CD14-positive monocyte (primary cell): Measurements from ENCODE around the gene ZNF697. TPM values are rescaled to one million over a fixed set of nuclear protein-coding genes. Genes with fewer than 3 reads are reported as not detected.

ENCODE experiments used
- DNase-seq, 3 donors: peaks; one replicate each; pipeline ENCODE4 v3.0.0-alpha.2; 2011 to 2022
- H2AFZ ChIP-seq: 2 replicates; pipeline ENCODE4 v1.6.0; 2012; ENCODE audit warnings: mild to moderate bottlenecking, low read depth, low read length, inconsistent platforms; ENCODE audit not compliant: insufficient read depth, poor library complexity, severe bottlenecking
- H3K27ac ChIP-seq, 2 donors: 1 replicate in 1 of 2; 2 replicates in 1 of 2; pipeline ENCODE4 v1.5.1; 2012 to 2013; ENCODE audit warnings: low read length in 2 of 2, control low read depth in 1 of 2, inconsistent platforms in 1 of 2, low read depth in 1 of 2, mild to moderate bottlenecking in 1 of 2
- H3K27me3 ChIP-seq, 2 donors: one replicate each; pipeline versions ENCODE4 v1.6.0 to v1.6.1; 2011 to 2013; ENCODE audit warnings: low read length in 2 of 2; ENCODE audit not compliant: control insufficient read depth in 2 of 2, insufficient read depth in 2 of 2
- H3K36me3 ChIP-seq, 2 donors: replicated peaks in 1 of 2; 1 replicate in 1 of 2; 2 replicates in 1 of 2; pipeline versions ENCODE4 v1.5.1 to v1.6.1; 2012 to 2013; ENCODE audit warnings: low read length in 2 of 2, control low read depth in 1 of 2, inconsistent platforms in 1 of 2, mild to moderate bottlenecking in 1 of 2; ENCODE audit not compliant: insufficient read depth in 2 of 2, control insufficient read depth in 1 of 2
- H3K4me1 ChIP-seq, 2 donors: 1 replicate in 1 of 2; 2 replicates in 1 of 2; pipeline versions ENCODE4 v1.5.1 to v1.6.1; 2012 to 2013; ENCODE audit warnings: low read length in 2 of 2, control low read depth in 1 of 2, inconsistent platforms in 1 of 2, mild to moderate bottlenecking in 1 of 2, moderate library complexity in 1 of 2; ENCODE audit not compliant: insufficient read depth in 2 of 2, control insufficient read depth in 1 of 2
- H3K4me2 ChIP-seq: replicated peaks from 2 replicates; pipeline ENCODE3; 2012; ENCODE audit warnings: low read length, moderate library complexity, mild to moderate bottlenecking; ENCODE audit not compliant: poor library complexity, severe bottlenecking; ENCODE audit errors: extremely low read depth
- H3K4me3 ChIP-seq, 3 experiments: fragments of 200-600 bp in 1 of 3; sonication (generic) in 1 of 3; replicated peaks in 1 of 3; 1 replicate in 2 of 3; 2 replicates in 1 of 3; pipeline ENCODE4 v1.5.1; 2011 to 2013; ENCODE audit warnings: low read length in 3 of 3, mild to moderate bottlenecking in 3 of 3, control low read depth in 2 of 3, low read depth in 2 of 3, inconsistent platforms in 1 of 3, moderate library complexity in 1 of 3
- H3K79me2 ChIP-seq: 2 replicates; pipeline ENCODE4 v1.6.0; 2012; ENCODE audit warnings: mild to moderate bottlenecking, control low read depth, inconsistent platforms, low read length, moderate library complexity; ENCODE audit not compliant: insufficient read depth
- H3K9ac ChIP-seq: 2 replicates; pipeline ENCODE4 v1.6.0; 2017; ENCODE audit warnings: low read length, mild to moderate bottlenecking; ENCODE audit not compliant: insufficient read depth, poor library complexity, severe bottlenecking
- H3K9me3 ChIP-seq, 2 donors: replicated peaks in 1 of 2; 1 replicate in 1 of 2; 2 replicates in 1 of 2; pipeline versions ENCODE4 v1.5.1 to v1.6.1; 2012 to 2013; ENCODE audit warnings: low read length in 2 of 2, control low read depth in 1 of 2; ENCODE audit not compliant: control insufficient read depth in 1 of 2, insufficient read depth in 1 of 2
- H4K20me1 ChIP-seq: 2 replicates; pipeline ENCODE4 v1.6.0; 2012; ENCODE audit warnings: mild to moderate bottlenecking, low read length, control low read depth, moderate library complexity; ENCODE audit not compliant: insufficient read depth
- H3K27ac Mint-ChIP-seq, 7 donors: one replicate each; pipeline ENCODE4 v1.8.0; 2020; ENCODE audit warnings: mild to moderate bottlenecking in 7 of 7, mixed read lengths in 7 of 7, moderate library complexity in 6 of 7, inconsistent platforms in 2 of 7
- H3K27me3 Mint-ChIP-seq, 3 donors: one replicate each; pipeline ENCODE4 v1.8.0; 2021 to 2022; ENCODE audit warnings: low read depth in 3 of 3, mild to moderate bottlenecking in 3 of 3, mixed read lengths in 3 of 3, moderate library complexity in 3 of 3, inconsistent platforms in 1 of 3
- H3K36me3 Mint-ChIP-seq, 2 donors: one replicate each; pipeline ENCODE4 v1.8.0; 2020; ENCODE audit warnings: mixed read lengths in 2 of 2, inconsistent platforms in 1 of 2, mild to moderate bottlenecking in 1 of 2
- H3K4me1 Mint-ChIP-seq: one replicate; pipeline ENCODE4 v1.8.0; 2020; ENCODE audit warnings: mild to moderate bottlenecking, mixed read lengths
- H3K4me3 Mint-ChIP-seq, 2 donors: one replicate each; pipeline ENCODE4 v1.8.0; 2020; ENCODE audit warnings: mild to moderate bottlenecking in 2 of 2, mixed read lengths in 2 of 2, moderate library complexity in 1 of 2
- H3K9me3 Mint-ChIP-seq, 7 donors: one replicate each; pipeline ENCODE4 v1.8.0; 2020 to 2022; ENCODE audit warnings: mixed read lengths in 7 of 7, mild to moderate bottlenecking in 6 of 7, moderate library complexity in 6 of 7, inconsistent platforms in 2 of 7
- CTCF ChIP-seq: fragments of 200-600 bp; IDR thresholded peaks from one replicate; pipeline ENCODE4 v1.8.0; 2022; ENCODE audit warnings: antibody characterized with exemption, mild to moderate bottlenecking
- WGBS: methylation state at CpG from one replicate; pipeline ENCODE4 v1.1.5; 2013; ENCODE audit warnings: missing lambda C conversion rate; ENCODE audit not compliant: insufficient coverage; 5-methylcytosine and 5-hydroxymethylcytosine counted together
- intact Hi-C, 2 donors: fragments of 100-400 bp; cut with micrococcal nuclease; formaldehyde crosslinking; loops; one replicate each; pipeline versions ENCODE4 v1.15.0 to v1.15.1; 2023
- polyA plus RNA-seq, 3 donors: library from polyadenylated mRNA; depleted of rRNA in 1 of 3; unstranded in 2 of 3; stranded (reverse) in 1 of 3; fragments of 300-500 nt in 2 of 3; fragments of >200 nt in 1 of 3; fragmentation: Illumina TruSeq in 2 of 3; gene quantifications; 1 replicate in 2 of 3; 2 replicates in 1 of 3; pipeline ENCODE4 v1.2.3, GENCODE V29; 2012 to 2021

ZNF697 gene
- polyA plus RNA-seq, 3 donors, result 0.37 to 3.1 (median 0.49) TPM

- peaks cover 21 to 29% of the 10 kb centered on the region in 2 donors for H3K4me1 ChIP-seq
- no peak overlapping the region for H3K4me3 ChIP-seq
- H3K9me3 Mint-ChIP-seq, result peaks cover 0 to 2% (median 0%) of the 10 kb centered on the region in 7 donors
- no peaks in the 10 kb centered on the region for H3K36me3 ChIP-seq
- H3K27ac ChIP-seq, result no peak overlapping the region
- WGBS, result no CpG with 5 or more reads among the region's 4 CpGs
- H3K27me3 Mint-ChIP-seq, result peaks cover 0 to 3% (median 0%) of the 10 kb centered on the region in 3 donors
- no peaks in the 10 kb centered on the region for H4K20me1 ChIP-seq
- intact Hi-C loops, result no loop called here
- no peak for DNase-seq
- no peaks in the 10 kb centered on the region for H3K9me3 ChIP-seq
- H3K36me3 Mint-ChIP-seq, result peaks cover 0 to 4% of the 10 kb centered on the region in 2 donors
- H3K4me3 Mint-ChIP-seq, result no peak overlapping the region
- no peak overlapping the region for H3K4me2 ChIP-seq
- peaks cover 30% of the 10 kb centered on the region for H3K4me1 Mint-ChIP-seq
- no peak for TF ChIP-seq CTCF
- H3K79me2 ChIP-seq, result no peaks in the 10 kb centered on the region
- H3K27me3 ChIP-seq, result no peaks in the 10 kb centered on the region
- no peak overlapping the region for H3K9ac ChIP-seq
- H2AFZ ChIP-seq, result no peak overlapping the region
- no peak overlapping the region for H3K27ac Mint-ChIP-seq
These were observed 47.5 kb downstream of the ZNF697 start for GRCh38 chr1:119600561-119600960.

DNA sequence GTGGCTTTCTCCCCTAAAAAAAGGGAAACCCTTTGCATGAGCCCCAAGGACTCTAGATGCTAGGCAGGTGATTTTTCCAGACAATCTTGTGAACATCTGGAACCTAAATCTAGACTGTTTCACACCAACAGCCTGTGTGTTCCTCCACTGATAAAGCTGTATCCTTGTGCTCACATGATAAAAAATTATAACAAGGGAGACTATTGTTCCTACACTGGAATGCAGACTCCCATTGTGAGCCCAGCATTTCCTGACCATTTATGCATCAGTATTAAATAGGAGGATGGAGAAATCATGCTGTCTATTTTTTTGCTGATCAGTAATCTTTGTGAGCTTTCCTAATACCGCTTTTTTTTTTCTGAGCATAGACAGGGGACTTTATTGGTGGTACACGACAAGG, 52.5 kb downstream of the ZNF697 start:
- H3K79me2 ChIP-seq, result no peaks in the 10 kb centered on the region
- DNase-seq, result no peak
- WGBS, result 83% methylated on average over 1 of the region's 2 CpGs
- no peaks in the 10 kb centered on the region for H3K9me3 ChIP-seq
- Mint-ChIP-seq H3K9me3 (peaks cover 0 to 13% (median 4%) of the 10 kb centered on the region in 7 donors), H3K4me3 (no peak overlapping the region), H3K4me1 (peaks cover 13% of the 10 kb centered on the region), H3K36me3 (peaks cover 0 to 2% of the 10 kb centered on the region in 2 donors), H3K27me3 (peaks cover 0 to 2% (median 1%) of the 10 kb centered on the region in 3 donors), H3K27ac (no peak overlapping the region)
- H3K4me3 ChIP-seq, result no peak overlapping the region
- intact Hi-C loops, result no loop called here
- H2AFZ ChIP-seq, result no peak overlapping the region
- no peak overlapping the region for H3K9ac ChIP-seq
- H4K20me1 ChIP-seq, result no peaks in the 10 kb centered on the region
- H3K36me3 ChIP-seq, result no peaks in the 10 kb centered on the region
- H3K4me2 ChIP-seq, result no peak overlapping the region
- TF ChIP-seq CTCF, result no peak
- peaks cover 6 to 15% of the 10 kb centered on the region in 2 donors for H3K4me1 ChIP-seq
- H3K27me3 ChIP-seq, result no peaks in the 10 kb centered on the region
- H3K27ac ChIP-seq, result no peak overlapping the region
